ENCODE results near the gene ALCAM.
"Not testable (repeated sequence)": the region's sequence is repeated elsewhere in the genome, so short reads cannot be mapped to it uniquely, and the experiment has no call there.

DNA sequence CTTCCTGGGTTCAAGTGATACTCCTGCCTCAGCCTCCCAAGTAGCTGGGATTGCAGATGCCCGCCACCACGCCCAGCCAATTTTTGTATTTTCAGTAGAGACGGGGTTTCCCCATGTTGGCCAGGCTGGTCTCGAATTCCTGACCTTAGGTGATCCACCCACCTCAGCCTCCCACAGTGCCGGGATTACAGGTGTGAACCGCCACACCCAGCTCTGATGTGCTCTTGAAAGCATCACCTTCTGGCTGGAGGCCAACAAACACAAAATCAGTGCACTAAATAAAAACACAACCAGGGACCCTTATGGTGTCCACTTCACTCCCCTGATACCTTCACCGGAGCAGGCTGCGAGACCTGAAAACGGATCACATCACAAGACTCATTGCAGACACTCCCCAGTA lies 36.3 kb downstream of the ALCAM start:
- TF ChIP-seq EZH2 (IDR thresholded peaks at IDR 0.05); POLR2AphosphoS5 (IDR thresholded peaks at IDR 0.05; ENCODE audit: borderline replicate concordance, low read depth, low read length): not testable (repeated sequence)

All from SK-N-MC (cell line).